A549 (cell line): ENCODE data around the gene CHIC2. TPM values are rescaled to one million over a fixed set of nuclear protein-coding genes. Genes with fewer than 3 reads are reported as not detected.

Experiments
- ATAC-seq, 2 experiments: fragments of 200-7000 bp in 1 of 2; fragments of >200 bp in 1 of 2; cut with Nextera tagmentation in 1 of 2; cut with Tn5 transposase in 1 of 2; 3 replicates each; pipeline versions ENCODE4 v1.8.0 to v1.9.1; 2018 to 2020; ENCODE audit warnings: mild to moderate bottlenecking in 1 of 2, moderate library complexity in 1 of 2
- CTCF ChIA-PET: fragments of 300-600 bp; sonication (Branson Sonifier 250); formaldehyde crosslinking; extraction: SDS; loops from one replicate; lab custom pipeline; 2021; ENCODE audit warnings: antibody characterized with exemption, inconsistent platforms; lab: Yijun Ruan, JAX
- POLR2A ChIA-PET: fragments of 350-600 bp; formaldehyde crosslinking; extraction: SDS; loops from one replicate; lab custom pipeline; 2021; ENCODE audit warnings: antibody characterized with exemption, inconsistent platforms; lab: Yijun Ruan, JAX
- DNase-seq, 2 experiments: peaks; one replicate each; pipeline versions ENCODE4 v3.0.0 to v3.0.0-alpha.2; 2011 to 2016; ENCODE audit warnings: low read depth in 1 of 2, low spot score in 1 of 2
- FAIRE-seq: peaks from 2 replicates; lab custom pipeline; 2011; peaks lifted over from hg19 to GRCh38; lab: Jason Lieb, UNC
- H3K27ac ChIP-seq, 2 experiments: fragments of >200 bp; sonication (Bioruptor Twin); formaldehyde crosslinking; 3 replicates each; pipeline ENCODE4 v1.5.1; 2016 to 2017
- H3K4me1 ChIP-seq: fragments of >200 bp; sonication (Bioruptor Twin); formaldehyde crosslinking; 3 replicates; pipeline ENCODE4 v1.6.1; 2016
- H3K4me2 ChIP-seq: fragments of >200 bp; sonication (Bioruptor Twin); formaldehyde crosslinking; 3 replicates; pipeline ENCODE4 v1.6.1; 2016
- H3K4me3 ChIP-seq: fragments of >200 bp; sonication (Bioruptor Twin); formaldehyde crosslinking; 3 replicates; pipeline ENCODE4 v1.5.1; 2016
- H3K9me3 ChIP-seq: fragments of >200 bp; sonication (Bioruptor Twin); formaldehyde crosslinking; 3 replicates; pipeline ENCODE4 v1.6.1; 2016
- CEBPB ChIP-seq, 2 experiments: fragments of >200 bp in 1 of 2; sonication (Bioruptor Twin) in 1 of 2; formaldehyde crosslinking in 1 of 2; IDR thresholded peaks; 2 replicates each; pipeline ENCODE4 v1.6.1; 2012 to 2016
- EHMT2 ChIP-seq: fragments of 200-600 bp; sonication (generic); IDR thresholded peaks from 2 replicates; pipeline ENCODE4 v1.6.1; 2016; ENCODE audit warnings: antibody characterized with exemption, low read depth, mild to moderate bottlenecking, moderate library complexity
- EP300 ChIP-seq, 2 experiments: fragments of >200 bp; sonication (Bioruptor Twin); formaldehyde crosslinking; IDR thresholded peaks; 2 replicates in 1 of 2; 3 replicates in 1 of 2; pipeline ENCODE4 v1.6.1; 2016 to 2017
- FOXS1 ChIP-seq: fragments of 250-450 bp; sonication (Bioruptor Pico); IDR thresholded peaks from 2 replicates; pipeline ENCODE4 v1.5.0; 2020; ENCODE audit warnings: mild to moderate bottlenecking, moderate library complexity
- HOXB13 ChIP-seq: fragments of 250-450 bp; sonication (Bioruptor Pico); IDR thresholded peaks from 2 replicates; pipeline ENCODE4 v1.5.0; 2020; ENCODE audit warnings: low read depth, mild to moderate bottlenecking, moderate library complexity
- KDM1A ChIP-seq: fragments of 200-600 bp; sonication (generic); IDR thresholded peaks from 2 replicates; pipeline ENCODE4 v1.6.1; 2016; ENCODE audit warnings: low read depth, mild to moderate bottlenecking
- RCOR1 ChIP-seq: fragments of 150-350 bp; IDR thresholded peaks from 2 replicates; pipeline ENCODE4 v1.6.1; 2014; ENCODE audit warnings: antibody characterized with exemption, low read length, low read depth
- TFCP2L1 ChIP-seq: fragments of 250-450 bp; sonication (Bioruptor Pico); IDR thresholded peaks from 2 replicates; pipeline ENCODE4 v1.5.0; 2021; ENCODE audit warnings: mild to moderate bottlenecking
- TP53 ChIP-seq: fragments of 250-450 bp; sonication (Bioruptor Pico); IDR thresholded peaks from 2 replicates; pipeline ENCODE4 v1.5.0; 2021; ENCODE audit warnings: mild to moderate bottlenecking, moderate library complexity
- WGBS: methylation state at CpG from one replicate; pipeline ENCODE4 v1.1.6; 2017; ENCODE audit errors: missing lambda C conversion rate; 5-methylcytosine and 5-hydroxymethylcytosine counted together
- polyA plus RNA-seq, 4 experiments: library from polyadenylated mRNA; depleted of rRNA in 3 of 4; stranded (reverse); fragments of >200 nt; fragmentation: RNase III in 1 of 4; extraction: RNeasy Plus Mini Kit Qiagen cat#74134 plus additional on column Dnase treatment in 1 of 4; gene quantifications; 2 replicates in 3 of 4; 3 replicates in 1 of 4; pipeline ENCODE4 v1.2.3, GENCODE V29; 2011 to 2017
- TF ChIP-seq, protein P1 (sequence below): fragments of >200 bp; sonication (Bioruptor Twin); formaldehyde crosslinking; IDR thresholded peaks from 3 replicates; pipeline ENCODE4 v1.5.1; 2016
- TF ChIP-seq, protein P2 (sequence below): fragments of >200 bp; sonication (Bioruptor Twin); formaldehyde crosslinking; IDR thresholded peaks from 3 replicates; pipeline ENCODE4 v1.6.1; 2016
- TF ChIP-seq, protein P3 (sequence below): fragments of 200-600 bp; sonication (generic); IDR thresholded peaks from 2 replicates; pipeline ENCODE4 v1.6.1; 2016; ENCODE audit warnings: antibody characterized with exemption, mild to moderate bottlenecking, moderate library complexity
- TF ChIP-seq, protein P4 (sequence below): fragments of 150-350 bp; IDR thresholded peaks from 2 replicates; pipeline ENCODE4 v1.6.1; 2014; ENCODE audit warnings: low read depth, mild to moderate bottlenecking, low read length
- TF ChIP-seq, protein P5 (sequence below): fragments of 450-650 bp; IDR thresholded peaks from 2 replicates; pipeline ENCODE4 v1.6.1; 2014; ENCODE audit warnings: antibody characterized with exemption
- TF ChIP-seq, protein P6 (sequence below): IDR thresholded peaks from 2 replicates; pipeline ENCODE4 v1.6.1; 2012
- TF ChIP-seq, protein P7 (sequence below): IDR thresholded peaks from 2 replicates; pipeline ENCODE4 v1.6.1; 2012
- TF ChIP-seq, protein P8 (sequence below): fragments of >200 bp; sonication (Bioruptor Twin); formaldehyde crosslinking; IDR thresholded peaks from 2 replicates; pipeline ENCODE4 v1.6.1; 2016

CHIC2 gene
- polyA plus RNA-seq, 2 of the 4 experiments (the other 2 are of a cell fraction): 5.9 to 10.1 TPM

DNA sequence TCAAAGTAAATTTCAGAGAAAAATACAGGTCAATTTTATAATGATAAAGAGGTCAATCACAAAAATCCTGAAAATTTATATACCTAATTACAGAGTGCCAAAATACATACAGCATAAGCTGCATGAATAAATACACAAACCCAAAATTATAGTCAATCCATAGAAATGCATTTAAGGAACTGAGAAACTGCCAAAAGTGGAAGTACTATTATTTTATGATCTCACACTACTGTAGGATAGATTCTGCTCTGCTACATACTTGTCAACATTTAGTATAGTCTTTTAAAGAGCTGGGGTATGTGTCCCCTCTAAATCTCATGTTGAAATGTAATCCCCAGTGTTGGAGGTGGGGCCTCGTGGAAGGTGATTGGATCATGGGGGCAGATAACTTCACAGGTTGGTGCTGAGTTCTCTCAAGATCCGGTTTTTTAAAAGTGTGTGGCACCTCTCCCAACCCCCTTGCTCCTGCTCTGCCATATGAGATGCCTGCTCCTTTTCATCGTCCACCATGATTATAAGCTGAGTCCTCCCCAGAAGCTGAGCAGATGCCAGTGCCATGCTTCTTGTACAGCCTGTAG, 31.8 kb downstream of the CHIC2 start:
- FAIRE-seq: no peak
- no peak overlapping the region for H3K4me2 ChIP-seq
- TF ChIP-seq RCOR1 (no peak), CEBPB (IDR thresholded peaks at IDR 0.05) (no peak), EHMT2 (no peak), KDM1A (no peak), TFCP2L1 (CRISPR knock-in tag) (no peak), TP53 (CRISPR knock-in tag) (no peak), HOXB13 (no peak)
- TF ChIP-seq, protein P1, sequence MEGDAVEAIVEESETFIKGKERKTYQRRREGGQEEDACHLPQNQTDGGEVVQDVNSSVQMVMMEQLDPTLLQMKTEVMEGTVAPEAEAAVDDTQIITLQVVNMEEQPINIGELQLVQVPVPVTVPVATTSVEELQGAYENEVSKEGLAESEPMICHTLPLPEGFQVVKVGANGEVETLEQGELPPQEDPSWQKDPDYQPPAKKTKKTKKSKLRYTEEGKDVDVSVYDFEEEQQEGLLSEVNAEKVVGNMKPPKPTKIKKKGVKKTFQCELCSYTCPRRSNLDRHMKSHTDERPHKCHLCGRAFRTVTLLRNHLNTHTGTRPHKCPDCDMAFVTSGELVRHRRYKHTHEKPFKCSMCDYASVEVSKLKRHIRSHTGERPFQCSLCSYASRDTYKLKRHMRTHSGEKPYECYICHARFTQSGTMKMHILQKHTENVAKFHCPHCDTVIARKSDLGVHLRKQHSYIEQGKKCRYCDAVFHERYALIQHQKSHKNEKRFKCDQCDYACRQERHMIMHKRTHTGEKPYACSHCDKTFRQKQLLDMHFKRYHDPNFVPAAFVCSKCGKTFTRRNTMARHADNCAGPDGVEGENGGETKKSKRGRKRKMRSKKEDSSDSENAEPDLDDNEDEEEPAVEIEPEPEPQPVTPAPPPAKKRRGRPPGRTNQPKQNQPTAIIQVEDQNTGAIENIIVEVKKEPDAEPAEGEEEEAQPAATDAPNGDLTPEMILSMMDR: no peak
- TF ChIP-seq, protein P2, sequence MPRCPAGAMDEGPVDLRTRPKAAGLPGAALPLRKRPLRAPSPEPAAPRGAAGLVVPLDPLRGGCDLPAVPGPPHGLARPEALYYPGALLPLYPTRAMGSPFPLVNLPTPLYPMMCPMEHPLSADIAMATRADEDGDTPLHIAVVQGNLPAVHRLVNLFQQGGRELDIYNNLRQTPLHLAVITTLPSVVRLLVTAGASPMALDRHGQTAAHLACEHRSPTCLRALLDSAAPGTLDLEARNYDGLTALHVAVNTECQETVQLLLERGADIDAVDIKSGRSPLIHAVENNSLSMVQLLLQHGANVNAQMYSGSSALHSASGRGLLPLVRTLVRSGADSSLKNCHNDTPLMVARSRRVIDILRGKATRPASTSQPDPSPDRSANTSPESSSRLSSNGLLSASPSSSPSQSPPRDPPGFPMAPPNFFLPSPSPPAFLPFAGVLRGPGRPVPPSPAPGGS: no peak
- TF ChIP-seq, protein P3, sequence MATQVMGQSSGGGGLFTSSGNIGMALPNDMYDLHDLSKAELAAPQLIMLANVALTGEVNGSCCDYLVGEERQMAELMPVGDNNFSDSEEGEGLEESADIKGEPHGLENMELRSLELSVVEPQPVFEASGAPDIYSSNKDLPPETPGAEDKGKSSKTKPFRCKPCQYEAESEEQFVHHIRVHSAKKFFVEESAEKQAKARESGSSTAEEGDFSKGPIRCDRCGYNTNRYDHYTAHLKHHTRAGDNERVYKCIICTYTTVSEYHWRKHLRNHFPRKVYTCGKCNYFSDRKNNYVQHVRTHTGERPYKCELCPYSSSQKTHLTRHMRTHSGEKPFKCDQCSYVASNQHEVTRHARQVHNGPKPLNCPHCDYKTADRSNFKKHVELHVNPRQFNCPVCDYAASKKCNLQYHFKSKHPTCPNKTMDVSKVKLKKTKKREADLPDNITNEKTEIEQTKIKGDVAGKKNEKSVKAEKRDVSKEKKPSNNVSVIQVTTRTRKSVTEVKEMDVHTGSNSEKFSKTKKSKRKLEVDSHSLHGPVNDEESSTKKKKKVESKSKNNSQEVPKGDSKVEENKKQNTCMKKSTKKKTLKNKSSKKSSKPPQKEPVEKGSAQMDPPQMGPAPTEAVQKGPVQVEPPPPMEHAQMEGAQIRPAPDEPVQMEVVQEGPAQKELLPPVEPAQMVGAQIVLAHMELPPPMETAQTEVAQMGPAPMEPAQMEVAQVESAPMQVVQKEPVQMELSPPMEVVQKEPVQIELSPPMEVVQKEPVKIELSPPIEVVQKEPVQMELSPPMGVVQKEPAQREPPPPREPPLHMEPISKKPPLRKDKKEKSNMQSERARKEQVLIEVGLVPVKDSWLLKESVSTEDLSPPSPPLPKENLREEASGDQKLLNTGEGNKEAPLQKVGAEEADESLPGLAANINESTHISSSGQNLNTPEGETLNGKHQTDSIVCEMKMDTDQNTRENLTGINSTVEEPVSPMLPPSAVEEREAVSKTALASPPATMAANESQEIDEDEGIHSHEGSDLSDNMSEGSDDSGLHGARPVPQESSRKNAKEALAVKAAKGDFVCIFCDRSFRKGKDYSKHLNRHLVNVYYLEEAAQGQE: no peak
- TF ChIP-seq, protein P4, sequence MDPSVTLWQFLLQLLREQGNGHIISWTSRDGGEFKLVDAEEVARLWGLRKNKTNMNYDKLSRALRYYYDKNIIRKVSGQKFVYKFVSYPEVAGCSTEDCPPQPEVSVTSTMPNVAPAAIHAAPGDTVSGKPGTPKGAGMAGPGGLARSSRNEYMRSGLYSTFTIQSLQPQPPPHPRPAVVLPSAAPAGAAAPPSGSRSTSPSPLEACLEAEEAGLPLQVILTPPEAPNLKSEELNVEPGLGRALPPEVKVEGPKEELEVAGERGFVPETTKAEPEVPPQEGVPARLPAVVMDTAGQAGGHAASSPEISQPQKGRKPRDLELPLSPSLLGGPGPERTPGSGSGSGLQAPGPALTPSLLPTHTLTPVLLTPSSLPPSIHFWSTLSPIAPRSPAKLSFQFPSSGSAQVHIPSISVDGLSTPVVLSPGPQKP: no peak
- TF ChIP-seq, protein P5, sequence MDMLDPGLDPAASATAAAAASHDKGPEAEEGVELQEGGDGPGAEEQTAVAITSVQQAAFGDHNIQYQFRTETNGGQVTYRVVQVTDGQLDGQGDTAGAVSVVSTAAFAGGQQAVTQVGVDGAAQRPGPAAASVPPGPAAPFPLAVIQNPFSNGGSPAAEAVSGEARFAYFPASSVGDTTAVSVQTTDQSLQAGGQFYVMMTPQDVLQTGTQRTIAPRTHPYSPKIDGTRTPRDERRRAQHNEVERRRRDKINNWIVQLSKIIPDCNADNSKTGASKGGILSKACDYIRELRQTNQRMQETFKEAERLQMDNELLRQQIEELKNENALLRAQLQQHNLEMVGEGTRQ: no peak
- TF ChIP-seq, protein P6, sequence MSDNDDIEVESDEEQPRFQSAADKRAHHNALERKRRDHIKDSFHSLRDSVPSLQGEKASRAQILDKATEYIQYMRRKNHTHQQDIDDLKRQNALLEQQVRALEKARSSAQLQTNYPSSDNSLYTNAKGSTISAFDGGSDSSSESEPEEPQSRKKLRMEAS: no peak
- TF ChIP-seq, protein P7, sequence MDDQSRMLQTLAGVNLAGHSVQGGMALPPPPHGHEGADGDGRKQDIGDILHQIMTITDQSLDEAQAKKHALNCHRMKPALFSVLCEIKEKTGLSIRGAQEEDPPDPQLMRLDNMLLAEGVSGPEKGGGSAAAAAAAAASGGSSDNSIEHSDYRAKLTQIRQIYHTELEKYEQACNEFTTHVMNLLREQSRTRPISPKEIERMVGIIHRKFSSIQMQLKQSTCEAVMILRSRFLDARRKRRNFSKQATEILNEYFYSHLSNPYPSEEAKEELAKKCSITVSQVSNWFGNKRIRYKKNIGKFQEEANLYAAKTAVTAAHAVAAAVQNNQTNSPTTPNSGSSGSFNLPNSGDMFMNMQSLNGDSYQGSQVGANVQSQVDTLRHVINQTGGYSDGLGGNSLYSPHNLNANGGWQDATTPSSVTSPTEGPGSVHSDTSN: no peak
- H3K9me3 ChIP-seq: no peaks in the 10 kb centered on the region
- no peak for DNase-seq
- H3K27ac ChIP-seq: no peak overlapping the region
- POLR2A ChIA-PET: no interaction called here
- WGBS: 87% methylated on average over 3 of the region's 3 CpGs
- no peak for ATAC-seq
- H3K4me1 ChIP-seq: no peaks in the 10 kb centered on the region; the same call in 2 of the 3 replicates
- CTCF ChIA-PET: no interaction called here
- no peak overlapping the region for H3K4me3 ChIP-seq

DNA sequence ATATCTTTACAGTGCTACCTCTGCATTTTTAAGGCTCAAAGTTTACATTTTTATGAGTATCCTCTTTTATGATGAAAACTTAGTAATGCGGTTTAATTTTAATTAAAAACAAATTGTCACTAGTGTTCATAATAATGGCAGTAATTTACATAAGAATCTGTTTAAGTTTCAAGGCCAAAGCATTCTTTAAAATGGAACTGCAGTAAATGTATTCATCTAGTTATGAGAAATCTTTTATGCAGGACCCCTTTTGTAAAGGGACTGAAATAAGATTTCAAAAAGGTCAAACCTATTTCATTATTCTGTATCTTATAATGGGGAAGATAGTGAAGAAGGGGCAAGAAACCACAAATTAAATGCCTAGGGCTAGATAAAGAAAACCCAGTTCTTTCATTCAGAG, 37.1 kb downstream of the CHIC2 start:
- ChIA-PET CTCF (no interaction called here), POLR2A (no interaction called here)
- Histone ChIP-seq H3K27ac (no peak overlapping the region), H3K9me3 (no peaks in the 10 kb centered on the region), H3K4me1 (no peaks in the 10 kb centered on the region), H3K4me3 (no peak overlapping the region), H3K4me2 (no peak overlapping the region)
- FAIRE-seq (no peak), DNase-seq (no peak), ATAC-seq (no peak)
- 100% methylated on average over 1 of the region's 1 CpG for WGBS
- TF ChIP-seq EP300 (IDR thresholded peaks at IDR 0.05) (no peak), FOXS1 (no peak)
- TF ChIP-seq, protein P8, sequence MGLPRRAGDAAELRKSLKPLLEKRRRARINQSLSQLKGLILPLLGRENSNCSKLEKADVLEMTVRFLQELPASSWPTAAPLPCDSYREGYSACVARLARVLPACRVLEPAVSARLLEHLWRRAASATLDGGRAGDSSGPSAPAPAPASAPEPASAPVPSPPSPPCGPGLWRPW: no peak
